ENCODE measurements around the gene DLAT. TPM values are rescaled to one million over a fixed set of nuclear protein-coding genes. Genes with fewer than 3 reads are reported as not detected.

The DLAT gene
- total RNA-seq (10 to 100 TPM; 19.4 to 21.6 TPM), polyA plus RNA-seq (10 to 100 TPM; 27.7 to 33.4 TPM)

DNA sequence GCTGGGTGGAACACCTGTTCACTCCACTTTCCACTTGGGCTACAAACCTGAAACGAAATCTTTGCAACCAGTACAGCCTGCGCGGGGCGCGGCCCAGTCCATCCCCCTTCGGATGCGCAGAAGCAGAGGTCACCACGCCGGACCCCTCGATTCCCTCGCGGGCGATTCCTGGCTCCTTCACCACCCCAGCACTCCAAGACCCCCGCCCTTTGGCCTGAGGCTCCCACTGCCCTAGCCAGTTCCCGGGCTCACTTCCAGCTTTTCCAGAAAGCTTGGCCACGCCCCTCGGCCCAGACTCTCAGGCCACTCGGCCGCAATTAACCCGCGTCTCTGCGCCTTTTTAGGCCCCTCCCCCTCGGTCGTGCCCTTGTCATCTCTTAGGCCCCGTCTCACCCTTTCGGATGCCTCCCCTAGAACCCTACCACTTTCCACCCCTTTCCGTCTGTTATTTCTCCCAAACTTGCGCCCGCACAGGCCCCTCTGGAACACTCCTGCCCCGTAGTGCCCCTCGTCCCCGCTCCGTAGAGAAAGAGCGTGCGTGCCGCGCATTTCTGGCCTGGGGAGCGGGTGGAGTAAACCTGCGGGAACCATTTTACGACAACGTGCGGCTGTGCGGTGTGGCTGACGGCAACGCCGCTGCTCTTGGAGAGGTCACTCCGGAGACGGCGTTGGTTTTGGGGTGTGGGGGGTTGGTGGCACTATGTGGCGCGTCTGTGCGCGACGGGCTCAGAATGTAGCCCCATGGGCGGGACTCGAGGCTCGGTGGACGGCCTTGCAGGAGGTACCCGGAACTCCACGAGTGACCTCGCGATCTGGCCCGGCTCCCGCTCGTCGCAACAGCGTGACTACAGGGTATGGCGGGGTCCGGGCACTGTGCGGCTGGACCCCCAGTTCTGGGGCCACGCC, at the start of gene DLAT:
DLAT (plus strand) TSS at position 636 of the 906 bp plus-strand sequence; CDS start at position 701, 65 bp downstream.
- Mint-ChIP-seq H3K9me3 (peaks cover 0 to 4% (median 0%) of the 10 kb centered on the region in 8 donors), H3K4me1 (peaks cover 13 to 41% (median 27%) of the 10 kb centered on the region in 4 donors), H3K4me3 (peak within 1 kb of the TSS; percentile 97 to 100 (median 100)), H3K36me3 (peaks cover 16 to 34% of the 10 kb centered on the region in 2 donors), H3K27me3 (no peaks in the 10 kb centered on the region), H3K27ac (peak within 1 kb of the TSS; percentile 92 to 100 (median 99))
- intact Hi-C loops (cut with micrococcal nuclease), result loop anchor here (1.0 to 10.0 kb wide), 5 partner anchors 49 to 420 kb away; partner anchors contain the start of genes CFAP68, FDXACB1, NKAPD1 and PIH1D2
- peak within 1 kb of the TSS; percentile 78 for H3K27ac ChIP-seq (ENCODE audit: low read depth, low read length)
- H3K9me3 ChIP-seq (ENCODE audit: control insufficient read depth in 1 of 2, low read length in 2 of 2), result no peaks in the 10 kb centered on the region
- DNase-seq, result peak; percentile 85 to 89 (median 86)
- H3K27me3 ChIP-seq (ENCODE audit: insufficient read depth, low read length), result no peaks in the 10 kb centered on the region
- ChIA-PET CTCF (ENCODE audit: partially characterized antibody) (no interaction called here), POLR2A (ENCODE audit: partially characterized antibody) (interaction anchor here (0.9 to 2.3 kb wide), 8 partner anchors 32 to 154 kb away, joined by 3 to 14 read pairs (median 4); partner anchors contain the start of genes ALG9, DIXDC1 and TIMM8B)
- peaks cover 15% of the 10 kb centered on the region for H3K4me1 ChIP-seq (ENCODE audit: insufficient read depth, low read length)
- peak within 1 kb of the TSS; percentile 99 to 100 for H3K4me3 ChIP-seq (ENCODE audit: low read length in 2 of 2)
- H3K36me3 ChIP-seq (ENCODE audit: insufficient read depth, low read length), result peaks cover 15% of the 10 kb centered on the region

DNA sequence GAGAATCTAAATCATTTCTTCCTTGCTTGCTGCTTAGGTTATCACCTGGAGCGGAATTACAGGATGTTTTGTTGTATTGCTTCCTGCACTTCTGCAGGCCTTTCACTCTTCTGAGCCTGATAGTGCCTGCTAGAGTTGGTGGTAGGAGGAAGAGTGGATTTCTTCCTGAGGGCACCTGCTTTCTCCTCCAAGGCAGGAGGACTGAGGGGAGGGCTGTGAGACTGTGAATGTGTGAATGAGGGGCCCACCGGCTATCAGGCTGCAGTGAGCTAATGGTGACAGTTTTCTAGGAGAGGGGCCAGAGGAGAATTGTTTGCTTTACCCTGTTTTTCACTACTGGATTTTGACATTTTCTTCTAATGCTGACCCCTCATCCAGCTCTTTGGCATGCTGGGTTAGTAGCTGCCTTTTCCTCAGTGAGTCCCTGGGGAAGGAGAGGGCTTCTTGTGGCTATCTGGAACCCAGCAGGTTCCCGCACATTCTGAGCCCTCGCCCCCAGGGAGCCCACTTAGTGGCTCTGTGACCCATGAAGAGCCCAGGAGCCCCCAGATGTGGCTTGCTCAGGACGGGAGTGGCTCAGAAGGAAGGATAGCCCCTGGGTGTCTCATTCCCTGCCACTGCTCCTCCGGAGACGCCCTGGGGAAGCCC, 49.0 kb upstream of the DLAT start:
- no peak overlapping the region for H3K4me3 ChIP-seq (ENCODE audit: low read length in 2 of 2)
- H3K9me3 Mint-ChIP-seq, result peaks cover 0 to 1% (median 0%) of the 10 kb centered on the region in 8 donors
- H3K27me3 ChIP-seq (ENCODE audit: insufficient read depth, low read length), result no peaks in the 10 kb centered on the region
- ChIA-PET CTCF (ENCODE audit: partially characterized antibody) (interaction anchor here (1.2 kb wide), 1 partner anchor 47 kb away, joined by 5 read pairs; no protein-coding TSS in a partner anchor), POLR2A (ENCODE audit: partially characterized antibody) (no interaction called here)
- intact Hi-C loops (cut with micrococcal nuclease), result no loop called here
- peak overlapping the region in 1 of 7 donors; percentile 68 for H3K27ac Mint-ChIP-seq
- H3K4me1 Mint-ChIP-seq, result peaks cover 4 to 10% (median 8%) of the 10 kb centered on the region in 4 donors
- H3K36me3 Mint-ChIP-seq, result no peaks in the 10 kb centered on the region
- no peak for DNase-seq
- no peak overlapping the region for H3K27ac ChIP-seq (ENCODE audit: low read depth, low read length)
- peaks cover 8 to 17% of the 10 kb centered on the region in 2 donors for H3K27me3 Mint-ChIP-seq
- H3K36me3 ChIP-seq (ENCODE audit: insufficient read depth, low read length), result no peaks in the 10 kb centered on the region
- H3K4me1 ChIP-seq (ENCODE audit: insufficient read depth, low read length), result peaks cover 7% of the 10 kb centered on the region
- no peaks in the 10 kb centered on the region for H3K9me3 ChIP-seq (ENCODE audit: control insufficient read depth in 1 of 2, low read length in 2 of 2)
- peak overlapping the region; percentile 47 to 85 (median 71) for H3K4me3 Mint-ChIP-seq

DNA sequence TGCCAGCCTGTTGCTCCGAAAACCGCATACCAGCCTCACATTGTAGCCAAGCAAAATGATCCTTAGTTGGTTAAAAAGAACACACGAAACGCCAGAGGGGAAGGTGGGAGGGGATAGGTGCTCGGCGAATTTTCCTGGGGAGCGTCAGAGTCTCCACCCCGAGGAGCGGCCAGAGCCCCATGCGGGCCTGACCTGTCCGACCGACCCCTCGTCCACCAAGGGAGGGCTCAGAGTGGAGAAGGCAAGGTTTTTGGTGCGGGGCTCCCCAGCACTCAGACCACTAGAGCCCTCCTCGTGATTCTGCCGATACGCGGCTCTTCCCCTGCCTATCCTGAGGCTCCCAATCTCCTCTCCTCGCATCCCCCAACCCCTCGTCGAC, 48.5 kb upstream of the DLAT start:
- POLR2A ChIA-PET (ENCODE audit: partially characterized antibody), result no interaction called here
- Histone ChIP-seq H3K9me3 (ENCODE audit: control insufficient read depth in 1 of 2, low read length in 2 of 2) (no peaks in the 10 kb centered on the region), H3K4me3 (ENCODE audit: low read length in 2 of 2) (no peak overlapping the region), H3K27me3 (ENCODE audit: insufficient read depth, low read length) (no peaks in the 10 kb centered on the region), H3K27ac (ENCODE audit: low read depth, low read length) (no peak overlapping the region), H3K36me3 (ENCODE audit: insufficient read depth, low read length) (no peaks in the 10 kb centered on the region), H3K4me1 (ENCODE audit: insufficient read depth, low read length) (peaks cover 7% of the 10 kb centered on the region)
- no peak for DNase-seq
- H3K4me1 Mint-ChIP-seq, result peaks cover 4 to 10% (median 8%) of the 10 kb centered on the region in 4 donors
- no peaks in the 10 kb centered on the region for H3K36me3 Mint-ChIP-seq
- H3K4me3 Mint-ChIP-seq, result peak overlapping the region in 7 of 8 donors; percentile 14 to 76 (median 57)
- CTCF ChIA-PET (ENCODE audit: partially characterized antibody), result interaction anchor here (1.2 to 2.2 kb wide), 3 partner anchors 38 to 47 kb away, joined by 4 to 10 read pairs (median 5); no protein-coding TSS in a partner anchor
- peaks cover 8 to 17% of the 10 kb centered on the region in 2 donors for H3K27me3 Mint-ChIP-seq
- intact Hi-C loops (cut with micrococcal nuclease), result no loop called here
- H3K27ac Mint-ChIP-seq, result no peak overlapping the region
- peaks cover 0 to 1% (median 0%) of the 10 kb centered on the region in 8 donors for H3K9me3 Mint-ChIP-seq

DNA sequence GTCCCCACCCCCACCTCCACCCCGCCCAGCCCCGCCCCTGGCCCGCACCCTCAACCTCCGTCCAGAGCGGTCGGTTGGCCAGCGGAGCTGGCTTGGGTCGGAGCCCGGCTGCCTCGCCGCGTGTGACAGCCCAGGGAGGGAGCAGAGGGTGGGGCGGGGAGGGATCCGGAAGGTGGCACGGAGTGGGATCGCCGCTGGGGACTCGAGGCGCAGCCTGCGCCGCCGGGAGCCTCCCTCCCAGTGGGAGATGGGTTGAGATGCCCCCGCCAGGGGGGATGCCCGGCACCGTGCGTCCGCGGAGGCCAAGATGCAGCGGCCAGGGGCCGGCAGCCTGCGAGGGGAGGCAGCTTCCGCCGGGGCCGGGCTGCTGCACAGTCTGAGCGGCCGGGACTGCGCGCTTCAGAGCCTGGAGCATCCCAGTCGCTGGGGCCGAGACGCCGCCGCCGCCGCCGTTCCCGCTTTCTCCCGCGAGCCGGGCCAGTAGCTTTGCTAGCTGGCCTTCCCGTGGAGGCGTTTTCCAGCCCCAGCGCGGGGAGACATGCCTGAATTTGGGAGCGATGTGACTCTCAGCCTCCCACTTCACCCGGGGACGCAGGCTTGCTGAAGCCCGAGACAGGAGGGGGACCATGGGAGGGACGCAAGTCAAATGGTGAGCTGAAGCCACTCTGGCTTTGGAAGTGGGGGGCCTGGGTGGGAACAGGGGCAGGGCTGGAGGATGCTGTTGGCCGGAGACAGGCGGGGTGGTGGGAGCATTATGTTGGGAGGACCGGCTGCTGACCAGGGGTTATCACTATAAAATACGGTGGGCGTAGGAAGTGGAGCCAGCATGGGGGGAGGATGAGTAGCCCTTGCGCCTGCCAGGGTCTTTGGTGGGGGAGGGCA, 47.8 kb upstream of the DLAT start:
- Mint-ChIP-seq H3K27ac (no peak overlapping the region), H3K27me3 (peaks cover 8 to 17% of the 10 kb centered on the region in 2 donors), H3K9me3 (peaks cover 0 to 1% (median 0%) of the 10 kb centered on the region in 8 donors), H3K4me1 (peaks cover 4 to 10% (median 8%) of the 10 kb centered on the region in 4 donors), H3K36me3 (no peaks in the 10 kb centered on the region), H3K4me3 (peak overlapping the region; percentile 55 to 84 (median 71))
- peak in 3 of 5 donors; percentile 4 to 15 (median 12) for DNase-seq
- POLR2A ChIA-PET (ENCODE audit: partially characterized antibody), result no interaction called here
- intact Hi-C loops (cut with micrococcal nuclease), result no loop called here
- H3K27me3 ChIP-seq (ENCODE audit: insufficient read depth, low read length), result no peaks in the 10 kb centered on the region
- no peak overlapping the region for H3K27ac ChIP-seq (ENCODE audit: low read depth, low read length)
- peak overlapping the region in 1 of 2 donors; percentile 25 for H3K4me3 ChIP-seq (ENCODE audit: low read length in 2 of 2)
- CTCF ChIA-PET (ENCODE audit: partially characterized antibody), result interaction anchor here (1.2 to 2.2 kb wide), 2 partner anchors 39 to 46 kb away, joined by 4 to 10 read pairs; no protein-coding TSS in a partner anchor
- no peaks in the 10 kb centered on the region for H3K36me3 ChIP-seq (ENCODE audit: insufficient read depth, low read length)
- H3K9me3 ChIP-seq (ENCODE audit: control insufficient read depth in 1 of 2, low read length in 2 of 2), result no peaks in the 10 kb centered on the region
- peaks cover 7% of the 10 kb centered on the region for H3K4me1 ChIP-seq (ENCODE audit: insufficient read depth, low read length)

DNA sequence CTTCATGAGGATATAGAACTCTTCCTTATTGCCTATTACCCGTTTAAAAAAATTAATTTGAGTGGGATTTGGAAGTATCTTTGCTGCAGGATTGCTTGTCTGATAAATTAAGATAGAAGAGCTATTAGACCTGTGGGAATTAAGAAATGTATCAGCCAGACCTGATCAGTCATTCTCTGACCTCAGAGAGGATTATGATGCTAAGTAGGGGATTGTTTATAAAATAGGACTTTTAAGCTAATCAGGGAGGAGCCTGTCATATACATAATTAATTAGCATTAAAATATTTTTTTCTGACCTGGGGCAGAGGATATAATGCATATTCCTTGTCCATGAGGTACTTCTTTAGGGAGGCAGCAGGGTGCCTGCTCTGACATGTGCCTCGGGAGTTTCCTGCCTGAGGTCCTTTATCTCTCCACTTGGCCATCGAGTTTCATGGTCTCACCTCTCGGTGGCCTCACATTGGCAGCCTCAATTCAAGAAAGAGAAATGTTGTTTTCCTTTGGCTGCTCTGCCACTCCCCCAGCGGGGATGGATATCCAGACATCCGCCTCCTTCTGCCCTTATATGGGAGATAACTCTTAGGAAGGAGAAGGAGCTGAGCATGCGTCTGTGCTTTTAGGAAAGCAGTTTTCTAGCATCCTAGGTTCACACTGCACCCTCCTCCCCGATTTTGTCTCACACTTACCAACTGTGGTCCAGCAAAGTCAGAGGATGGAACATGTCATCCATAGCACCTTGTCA, 47.0 kb upstream of the DLAT start:
- H3K4me1 Mint-ChIP-seq, result peaks cover 4 to 10% (median 8%) of the 10 kb centered on the region in 4 donors
- no peak overlapping the region for H3K27ac Mint-ChIP-seq
- Histone ChIP-seq H3K9me3 (ENCODE audit: control insufficient read depth in 1 of 2, low read length in 2 of 2) (no peaks in the 10 kb centered on the region), H3K4me1 (ENCODE audit: insufficient read depth, low read length) (peaks cover 7% of the 10 kb centered on the region), H3K27ac (ENCODE audit: low read depth, low read length) (no peak overlapping the region), H3K4me3 (ENCODE audit: low read length in 2 of 2) (no peak overlapping the region), H3K36me3 (ENCODE audit: insufficient read depth, low read length) (no peaks in the 10 kb centered on the region), H3K27me3 (ENCODE audit: insufficient read depth, low read length) (no peaks in the 10 kb centered on the region)
- H3K27me3 Mint-ChIP-seq, result peaks cover 8 to 17% of the 10 kb centered on the region in 2 donors
- ChIA-PET POLR2A (ENCODE audit: partially characterized antibody) (no interaction called here), CTCF (ENCODE audit: partially characterized antibody) (interaction anchor here (1.2 to 2.2 kb wide), 2 partner anchors 39 to 47 kb away, joined by 4 to 10 read pairs; no protein-coding TSS in a partner anchor)
- intact Hi-C loops (cut with micrococcal nuclease), result no loop called here
- H3K9me3 Mint-ChIP-seq, result peaks cover 0 to 1% (median 0%) of the 10 kb centered on the region in 8 donors
- H3K4me3 Mint-ChIP-seq, result peak overlapping the region; percentile 55 to 84 (median 70)
- H3K36me3 Mint-ChIP-seq, result no peaks in the 10 kb centered on the region
- DNase-seq, result no peak

DNA sequence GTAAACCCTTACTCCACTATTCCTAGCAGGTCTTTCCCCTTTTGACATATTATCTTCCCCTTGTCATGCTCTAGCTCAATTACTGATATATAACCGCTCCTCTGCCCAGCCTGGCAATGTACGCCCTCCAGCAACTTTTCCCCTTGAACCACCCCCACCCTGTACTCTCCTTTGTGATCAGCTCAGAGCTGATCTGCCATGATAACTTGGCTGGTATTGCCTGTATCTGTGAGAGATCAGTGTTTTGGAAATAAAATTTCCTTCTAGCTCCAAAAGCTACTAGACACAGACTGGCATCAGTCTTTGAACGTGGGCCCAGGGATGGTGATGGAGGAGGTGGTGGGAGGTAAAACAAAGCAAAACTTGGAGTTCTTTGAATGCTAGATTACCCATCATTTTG, 45.1 kb upstream of the DLAT start:
- Mint-ChIP-seq H3K27me3 (peaks cover 8 to 17% of the 10 kb centered on the region in 2 donors), H3K4me1 (peaks cover 4 to 10% (median 8%) of the 10 kb centered on the region in 4 donors), H3K9me3 (peaks cover 0 to 1% (median 0%) of the 10 kb centered on the region in 8 donors), H3K27ac (no peak overlapping the region), H3K4me3 (no peak overlapping the region), H3K36me3 (no peaks in the 10 kb centered on the region)
- intact Hi-C loops (cut with micrococcal nuclease), result no loop called here
- DNase-seq, result no peak
- ChIA-PET CTCF (ENCODE audit: partially characterized antibody) (interaction anchor here (0.7 to 3.9 kb wide), 3 partner anchors 10 to 47 kb away, joined by 3 to 119 read pairs (median 3); partner anchors contain the start of gene DIXDC1), POLR2A (ENCODE audit: partially characterized antibody) (no interaction called here)
- H3K4me3 ChIP-seq (ENCODE audit: low read length in 2 of 2), result no peak overlapping the region
- H3K27ac ChIP-seq (ENCODE audit: low read depth, low read length), result no peak overlapping the region
- H3K27me3 ChIP-seq (ENCODE audit: insufficient read depth, low read length), result no peaks in the 10 kb centered on the region
- H3K9me3 ChIP-seq (ENCODE audit: control insufficient read depth in 1 of 2, low read length in 2 of 2), result no peaks in the 10 kb centered on the region
- peaks cover 7% of the 10 kb centered on the region for H3K4me1 ChIP-seq (ENCODE audit: insufficient read depth, low read length)
- H3K36me3 ChIP-seq (ENCODE audit: insufficient read depth, low read length), result no peaks in the 10 kb centered on the region

Data from CD4-positive, alpha-beta memory T cell (primary cell).